ENCODE results near the gene ZSCAN22. TPM values are rescaled to one million over a fixed set of nuclear protein-coding genes. Genes with fewer than 3 reads are reported as not detected.

Gene ZSCAN22
- total RNA-seq, 1 donor from 2014 or later = 3.2 TPM

DNA sequence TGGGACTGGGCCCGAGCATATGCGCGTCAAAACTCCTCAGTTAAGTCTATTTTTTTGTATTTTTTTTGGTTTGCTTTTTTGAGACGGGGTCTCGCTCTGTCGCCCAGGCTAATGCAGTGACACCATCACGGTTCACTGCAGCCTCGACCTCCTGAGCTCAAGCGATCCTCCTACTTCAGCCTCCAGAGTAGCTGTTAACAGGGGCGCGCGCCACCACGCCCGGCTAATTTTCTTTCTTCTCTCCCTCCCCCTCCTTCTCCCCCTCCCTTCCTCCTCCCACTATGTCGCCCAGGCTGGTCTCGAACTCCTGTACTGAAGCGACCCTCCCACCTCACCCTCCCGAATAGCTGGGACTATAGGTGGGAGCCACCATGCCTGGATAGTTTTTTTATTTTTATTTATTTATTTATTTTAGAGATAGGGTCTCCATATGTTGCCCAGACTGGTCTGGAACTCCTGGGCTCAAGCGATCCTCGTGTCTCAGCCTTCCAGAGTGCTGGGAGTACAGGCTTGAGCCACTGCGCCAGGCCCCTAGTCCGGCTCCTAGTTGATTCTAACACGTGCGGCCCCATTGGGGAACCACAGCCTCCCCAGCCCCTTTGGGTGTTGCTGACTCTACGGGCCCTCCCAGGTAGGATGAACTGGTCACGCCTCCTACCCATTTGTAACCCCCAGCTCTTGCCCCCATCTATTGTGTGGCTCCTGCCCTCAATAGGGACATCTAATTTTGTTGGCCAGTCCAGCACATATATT, 54.8 kb downstream of the ZSCAN22 start:
- Mint-ChIP-seq H3K27me3 (ENCODE audit: unreplicated experiment) (peaks cover 8% of the 10 kb centered on the region), H3K4me1 (ENCODE audit: unreplicated experiment) (peaks cover 15% of the 10 kb centered on the region), H3K36me3 (ENCODE audit: low read depth, unreplicated experiment) (peaks cover 8% of the 10 kb centered on the region), H3K27ac (ENCODE audit: unreplicated experiment) (peak overlapping the region; percentile 78), H3K9me3 (ENCODE audit: unreplicated experiment) (no peaks in the 10 kb centered on the region), H3K4me3 (ENCODE audit: unreplicated experiment) (peak overlapping the region; percentile 88)
- TF ChIP-seq, protein P1, sequence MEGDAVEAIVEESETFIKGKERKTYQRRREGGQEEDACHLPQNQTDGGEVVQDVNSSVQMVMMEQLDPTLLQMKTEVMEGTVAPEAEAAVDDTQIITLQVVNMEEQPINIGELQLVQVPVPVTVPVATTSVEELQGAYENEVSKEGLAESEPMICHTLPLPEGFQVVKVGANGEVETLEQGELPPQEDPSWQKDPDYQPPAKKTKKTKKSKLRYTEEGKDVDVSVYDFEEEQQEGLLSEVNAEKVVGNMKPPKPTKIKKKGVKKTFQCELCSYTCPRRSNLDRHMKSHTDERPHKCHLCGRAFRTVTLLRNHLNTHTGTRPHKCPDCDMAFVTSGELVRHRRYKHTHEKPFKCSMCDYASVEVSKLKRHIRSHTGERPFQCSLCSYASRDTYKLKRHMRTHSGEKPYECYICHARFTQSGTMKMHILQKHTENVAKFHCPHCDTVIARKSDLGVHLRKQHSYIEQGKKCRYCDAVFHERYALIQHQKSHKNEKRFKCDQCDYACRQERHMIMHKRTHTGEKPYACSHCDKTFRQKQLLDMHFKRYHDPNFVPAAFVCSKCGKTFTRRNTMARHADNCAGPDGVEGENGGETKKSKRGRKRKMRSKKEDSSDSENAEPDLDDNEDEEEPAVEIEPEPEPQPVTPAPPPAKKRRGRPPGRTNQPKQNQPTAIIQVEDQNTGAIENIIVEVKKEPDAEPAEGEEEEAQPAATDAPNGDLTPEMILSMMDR (IDR thresholded peaks at IDR 0.05; ENCODE audit: unreplicated experiment) = no peak
- DNase-seq (ENCODE audit: low spot score) = no peak

DNA sequence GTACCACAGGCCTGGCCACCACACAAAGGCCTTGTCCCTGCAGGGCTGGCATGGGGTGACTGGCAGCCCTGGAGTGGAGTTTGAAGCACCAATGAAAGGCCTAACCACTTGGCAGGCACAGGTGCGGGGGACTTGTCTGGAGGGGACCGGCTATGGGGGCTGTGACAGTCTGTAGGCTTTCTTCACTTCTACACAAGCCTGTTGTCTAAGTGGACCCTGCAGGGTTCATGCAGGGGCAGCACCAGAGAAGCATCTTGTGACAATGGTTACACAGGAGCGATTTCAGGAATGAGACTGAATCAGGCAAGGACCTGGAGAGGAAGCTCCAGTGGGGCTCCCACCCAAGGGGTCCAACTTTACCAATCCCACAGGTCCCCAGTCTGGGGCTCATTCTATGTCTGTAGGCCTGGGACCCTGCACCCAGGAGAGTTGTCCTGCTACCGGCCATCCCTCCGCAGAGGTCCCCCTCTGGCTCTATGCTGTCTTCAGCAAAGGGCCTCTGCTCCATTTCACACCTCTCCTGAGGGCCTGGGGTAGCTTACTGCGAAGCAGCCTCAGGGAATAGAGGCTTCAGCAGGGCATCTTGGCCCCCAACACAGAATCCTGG, 56.3 kb downstream of the ZSCAN22 start:
- H3K27me3 Mint-ChIP-seq (ENCODE audit: unreplicated experiment) = peaks cover 9% of the 10 kb centered on the region
- peaks cover 28% of the 10 kb centered on the region for H3K4me1 Mint-ChIP-seq (ENCODE audit: unreplicated experiment)
- H3K27ac Mint-ChIP-seq (ENCODE audit: unreplicated experiment) = no peak overlapping the region
- H3K36me3 Mint-ChIP-seq (ENCODE audit: low read depth, unreplicated experiment) = peaks cover 16% of the 10 kb centered on the region
- no peak overlapping the region for H3K4me3 Mint-ChIP-seq (ENCODE audit: unreplicated experiment)
- no peaks in the 10 kb centered on the region for H3K9me3 Mint-ChIP-seq (ENCODE audit: unreplicated experiment)
- TF ChIP-seq, protein P1 (IDR thresholded peaks at IDR 0.05; ENCODE audit: unreplicated experiment) = no peak
- DNase-seq (ENCODE audit: low spot score) = no peak

DNA sequence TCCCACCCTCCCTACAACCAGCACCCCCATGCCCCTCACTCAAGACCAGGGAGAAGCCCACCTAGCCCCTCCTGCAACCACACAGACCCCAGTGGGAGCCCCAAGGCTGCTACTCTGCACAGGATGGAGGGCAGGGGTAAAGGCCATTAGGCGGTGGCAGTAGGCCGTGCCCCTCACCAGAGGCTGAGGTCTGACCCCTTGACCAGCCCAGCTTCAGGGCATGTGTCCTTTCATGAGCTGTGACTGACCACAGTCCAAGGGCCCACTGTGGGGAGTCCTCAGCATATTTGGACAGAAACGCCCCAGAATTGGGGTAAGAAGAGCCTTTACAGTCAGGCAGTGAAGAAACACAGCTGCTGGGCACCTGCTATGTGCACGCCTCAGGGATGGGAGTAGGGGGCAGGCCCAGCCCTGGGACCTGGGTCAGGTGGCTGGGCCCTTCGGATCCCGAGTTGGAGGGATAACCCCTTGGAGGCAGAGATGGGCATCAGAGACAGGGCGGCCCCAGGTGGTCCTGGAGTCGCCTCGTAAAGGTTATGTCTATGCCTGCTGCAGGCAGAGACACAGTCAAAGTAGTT, 58.6 kb downstream of the ZSCAN22 start:
- Mint-ChIP-seq H3K36me3 (ENCODE audit: low read depth, unreplicated experiment) (peaks cover 18% of the 10 kb centered on the region), H3K4me1 (ENCODE audit: unreplicated experiment) (peaks cover 20% of the 10 kb centered on the region), H3K27me3 (ENCODE audit: unreplicated experiment) (peaks cover 6% of the 10 kb centered on the region), H3K9me3 (ENCODE audit: unreplicated experiment) (no peaks in the 10 kb centered on the region), H3K4me3 (ENCODE audit: unreplicated experiment) (peak overlapping the region; percentile 97), H3K27ac (ENCODE audit: unreplicated experiment) (peak overlapping the region; percentile 24)
- no peak for DNase-seq (ENCODE audit: low spot score)
- TF ChIP-seq, protein P1 (IDR thresholded peaks at IDR 0.05; ENCODE audit: unreplicated experiment) = no peak

DNA sequence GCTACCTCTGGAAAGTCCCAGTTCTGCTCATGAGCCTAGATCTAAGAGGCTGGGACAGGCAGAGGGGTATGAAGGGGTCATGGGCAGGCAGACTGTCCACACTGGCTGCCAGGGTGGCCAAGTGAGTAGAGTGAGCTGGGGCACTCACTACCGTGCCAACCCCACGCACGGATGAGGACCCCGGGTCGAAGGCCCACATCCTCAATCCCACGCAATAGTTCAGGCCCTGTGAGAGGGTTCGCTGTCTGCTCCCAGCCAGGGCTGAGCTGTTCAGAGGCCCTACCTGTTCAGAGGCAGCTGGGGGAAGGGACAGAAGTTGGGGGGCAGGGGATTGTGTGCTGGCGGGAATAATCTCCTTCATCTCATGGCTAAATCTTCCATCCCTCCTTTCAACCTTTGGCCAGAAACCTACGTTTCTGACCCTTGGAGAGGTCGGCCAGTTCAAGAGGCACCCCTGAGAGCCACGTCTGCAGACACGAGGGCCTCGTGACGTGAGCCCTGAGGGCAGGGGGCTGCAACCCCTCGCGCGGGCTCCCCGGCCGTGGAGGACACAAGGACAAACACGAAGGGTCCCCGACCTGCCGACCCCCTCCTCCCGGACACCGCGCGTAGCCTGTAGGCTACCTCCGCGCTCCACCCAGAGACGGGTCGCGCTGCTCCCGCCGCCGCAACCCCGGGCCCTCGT, 59.2 kb downstream of the ZSCAN22 start:
- no peak for DNase-seq (ENCODE audit: low spot score)
- H3K4me3 Mint-ChIP-seq (ENCODE audit: unreplicated experiment) = peak overlapping the region; percentile 97
- peaks cover 6% of the 10 kb centered on the region for H3K27me3 Mint-ChIP-seq (ENCODE audit: unreplicated experiment)

More for the DNA sequence above, 59.2 kb downstream of the ZSCAN22 start:
- Mint-ChIP-seq H3K36me3 (ENCODE audit: low read depth, unreplicated experiment) (peaks cover 22% of the 10 kb centered on the region), H3K9me3 (ENCODE audit: unreplicated experiment) (no peaks in the 10 kb centered on the region), H3K27ac (ENCODE audit: unreplicated experiment) (peak overlapping the region; percentile 81), H3K4me1 (ENCODE audit: unreplicated experiment) (peaks cover 20% of the 10 kb centered on the region)
- TF ChIP-seq, protein P1 (IDR thresholded peaks at IDR 0.05; ENCODE audit: unreplicated experiment) = no peak
